Endothelial cell of umbilical vein (primary cell): ENCODE measurements around the gene APP. TPM values are rescaled to one million over a fixed set of nuclear protein-coding genes. Genes with fewer than 3 reads are reported as not detected.

Experiments
- BruUV-seq: library from RNA; stranded (reverse); fragments of 400-500 nt; replicated peaks from 2 replicates; lab custom pipeline; 2021; lab: Mats Ljungman, UMichigan
- CTCF ChIA-PET: fragments of 300-600, 350-600 bp; sonication (Branson Sonifier 250); formaldehyde crosslinking; loops from one replicate; lab custom pipeline; 2021; ENCODE audit warnings: antibody characterized with exemption, inconsistent platforms; lab: Charles Lee
- POLR2A ChIA-PET: fragments of 300-600, 350-600 bp; sonication (Branson Sonifier 250); formaldehyde crosslinking; loops from one replicate; lab custom pipeline; 2021; ENCODE audit warnings: antibody characterized with exemption, inconsistent platforms; lab: Charles Lee
- DNase-seq: peaks from one replicate; pipeline ENCODE4 v3.0.0-alpha.2; 2011; ENCODE audit warnings: low read depth, low spot score
- FAIRE-seq: peaks from 2 replicates; lab custom pipeline; 2011; peaks lifted over from hg19 to GRCh38; lab: Jason Lieb, UNC
- H2AFZ ChIP-seq: 2 replicates; pipeline ENCODE4 v1.6.0; 2012; ENCODE audit warnings: low read depth, low read length, control low read depth, inconsistent platforms
- H3K27ac ChIP-seq: 2 replicates; pipeline ENCODE4 v1.5.1; 2011; ENCODE audit warnings: low read depth, mild to moderate bottlenecking, control low read depth, low read length, moderate library complexity; ENCODE audit not compliant: insufficient read depth
- H3K27me3 ChIP-seq, 2 experiments: 2 replicates each; pipeline versions ENCODE4 v1.6.0 to v1.6.1; 2011; ENCODE audit warnings: low read length in 2 of 2, mixed read lengths in 1 of 2; ENCODE audit not compliant: control insufficient read depth in 2 of 2, insufficient read depth in 2 of 2
- H3K36me3 ChIP-seq, 2 experiments: 2 replicates in 1 of 2; 3 replicates in 1 of 2; pipeline ENCODE4 v1.5.1; 2011; ENCODE audit warnings: low read length in 2 of 2, mild to moderate bottlenecking in 1 of 2, moderate library complexity in 1 of 2; ENCODE audit not compliant: control insufficient read depth in 2 of 2, insufficient read depth in 2 of 2; ENCODE audit errors: extremely low read depth in 1 of 2
- H3K4me1 ChIP-seq: 3 replicates; pipeline ENCODE4 v1.5.1; 2011; ENCODE audit warnings: mild to moderate bottlenecking, low read length; ENCODE audit not compliant: control insufficient read depth, insufficient read depth; ENCODE audit errors: extremely low read depth
- H3K4me2 ChIP-seq: 2 replicates; pipeline ENCODE4 v1.6.1; 2011; ENCODE audit warnings: low read length, control low read depth, mixed read lengths; ENCODE audit not compliant: insufficient read depth
- H3K4me3 ChIP-seq, 3 experiments: fragments of 200-600 bp in 1 of 3; sonication (generic), shearing (Covaris generic) in 1 of 3; replicated peaks in 1 of 3; 2 replicates each; pipeline ENCODE4 v1.5.1; 2011 to 2016; ENCODE audit warnings: control low read depth in 3 of 3, low read length in 3 of 3, mild to moderate bottlenecking in 2 of 3, inconsistent platforms in 1 of 3, low read depth in 1 of 3, moderate library complexity in 1 of 3; ENCODE audit not compliant: insufficient read depth in 1 of 3
- H3K79me2 ChIP-seq: 2 replicates; pipeline ENCODE4 v1.6.0; 2012; ENCODE audit warnings: low read length, inconsistent platforms; ENCODE audit not compliant: control insufficient read depth, insufficient read depth
- H3K9ac ChIP-seq: replicated peaks from 2 replicates; pipeline ENCODE3; 2011; ENCODE audit warnings: low read length, control low read depth; ENCODE audit not compliant: insufficient read depth; ENCODE audit errors: extremely low read depth
- H3K9me1 ChIP-seq: replicated peaks from 3 replicates; pipeline ENCODE4 v1.6.0; 2011; ENCODE audit warnings: mild to moderate bottlenecking, low read length; ENCODE audit not compliant: control insufficient read depth, insufficient read depth; ENCODE audit errors: extremely low read depth
- H3K9me3 ChIP-seq: replicated peaks from 2 replicates; pipeline ENCODE4 v1.5.1; 2012; ENCODE audit warnings: low read length, inconsistent platforms; ENCODE audit not compliant: control insufficient read depth, insufficient read depth
- H4K20me1 ChIP-seq: replicated peaks from 2 replicates; pipeline ENCODE3; 2011; ENCODE audit warnings: mild to moderate bottlenecking, low read length; ENCODE audit not compliant: control insufficient read depth, insufficient read depth; ENCODE audit errors: extremely low read depth
- EZH2 ChIP-seq: IDR thresholded peaks from 2 replicates; pipeline ENCODE4 v1.6.1; 2012; ENCODE audit warnings: borderline replicate concordance, low read depth, mild to moderate bottlenecking, moderate library complexity, low read length, inconsistent platforms; ENCODE audit not compliant: severe bottlenecking
- FOS ChIP-seq: IDR thresholded peaks from 2 replicates; pipeline ENCODE4 v1.6.1; 2011; ENCODE audit warnings: mild to moderate bottlenecking, low read length, moderate library complexity, borderline replicate concordance; ENCODE audit not compliant: insufficient read depth
- GATA2 ChIP-seq: IDR thresholded peaks from 2 replicates; pipeline ENCODE4 v1.7.0; 2011; ENCODE audit warnings: low read depth, mild to moderate bottlenecking, moderate library complexity, mixed read lengths, low read length; ENCODE audit not compliant: insufficient read length, insufficient read depth
- JUN ChIP-seq: IDR thresholded peaks from 2 replicates; pipeline ENCODE4 v1.6.1; 2011; ENCODE audit warnings: borderline replicate concordance, low read depth; ENCODE audit not compliant: insufficient read length, insufficient read depth
- MYC ChIP-seq: IDR thresholded peaks from one replicate; pipeline ENCODE4 v1.6.1; 2011; ENCODE audit warnings: mild to moderate bottlenecking, low read depth, low read length
- POLR2A ChIP-seq: IDR thresholded peaks from 2 replicates; pipeline ENCODE4 v1.6.1; 2012; ENCODE audit warnings: low read depth, mild to moderate bottlenecking, control low read depth, low read length
- POLR2AphosphoS5 ChIP-seq: IDR thresholded peaks from 2 replicates; pipeline ENCODE4 v1.6.1; 2012; ENCODE audit warnings: low read depth, mild to moderate bottlenecking, control low read depth, low read length, moderate library complexity; ENCODE audit not compliant: insufficient read depth
- dilution Hi-C: fragments of 300-500 bp; cut with MboI; formaldehyde crosslinking; loops from one replicate; pipeline ENCODE4 v1.15.0; 2019; ENCODE audit warnings: low sequenced_read_pairs; ENCODE audit not compliant: extremely low pct_ligation_motif_present
- intact Hi-C: fragments of 100-400 bp; cut with micrococcal nuclease; formaldehyde crosslinking; loops from one replicate; pipeline ENCODE4 v1.10.0; 2022
- polyA plus RNA-seq, 4 experiments: library from polyadenylated mRNA; depleted of rRNA in 3 of 4; stranded (reverse) in 3 of 4; unstranded in 1 of 4; fragments of >200 nt; gene quantifications; 2 replicates each; pipeline versions ENCODE4 v1.2.1 to v1.2.3, GENCODE V29; 2011 to 2012; ENCODE audit warnings: missing spikeins in 1 of 4
- total RNA-seq: library from RNA; stranded (reverse); gene quantifications from 2 replicates; pipeline ENCODE4 v1.2.3, GENCODE V29; 2021
- TF ChIP-seq, protein P1 (sequence below): IDR thresholded peaks from 2 replicates; pipeline ENCODE4 v1.6.1; 2011; ENCODE audit not compliant: insufficient read depth, insufficient read length
- TF ChIP-seq, protein P2 (sequence below), 2 donors: IDR thresholded peaks; 1 replicate in 1 of 2; 2 replicates in 1 of 2; pipeline ENCODE4 v1.5.1; 2011; ENCODE audit warnings: low read length in 2 of 2, mild to moderate bottlenecking in 2 of 2, moderate library complexity in 2 of 2, control low read depth in 1 of 2, inconsistent platforms in 1 of 2, low read depth in 1 of 2; ENCODE audit not compliant: insufficient read depth in 1 of 2; ENCODE audit errors: extremely low read depth in 1 of 2

APP gene
- total and polyA plus RNA-seq, 2 donors (not counting 3 experiments of a cell fraction or from before 2014, with no cell fraction given) = 914 to 928 TPM

DNA sequence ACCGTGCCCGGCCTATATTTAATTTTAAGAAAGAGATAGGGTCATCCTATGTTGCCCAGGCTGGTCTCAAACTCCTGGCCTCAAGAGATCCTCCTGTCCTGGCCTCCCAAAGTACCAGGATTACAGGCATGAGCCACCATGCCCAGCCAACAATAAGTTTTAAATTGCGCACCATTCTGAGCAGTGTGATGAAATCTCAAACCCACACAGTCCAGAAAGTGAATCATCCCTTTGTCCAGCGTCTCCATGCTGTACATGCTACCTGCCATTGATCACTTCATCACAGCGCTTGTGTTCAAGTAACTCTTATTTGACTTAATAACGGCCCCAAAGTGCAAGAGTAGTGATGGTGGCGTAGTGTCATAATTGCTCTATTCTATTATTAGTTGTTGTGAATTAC lies 75.4 kb downstream of the APP start:
- intact Hi-C loops (no loop called here), dilution Hi-C loops (no loop called here)
- H3K27me3 ChIP-seq = no peaks in the 10 kb centered on the region
- H3K4me3 ChIP-seq = no peak overlapping the region
- no TSS peak for BruUV-seq
- H3K9me1 ChIP-seq = no peaks in the 10 kb centered on the region
- no peak overlapping the region for H3K27ac ChIP-seq
- H3K4me2 ChIP-seq = no peak overlapping the region
- H3K4me1 ChIP-seq = peaks cover 22% of the 10 kb centered on the region
- ChIA-PET CTCF (no interaction called here), POLR2A (no interaction called here)
- H2AFZ ChIP-seq = no peak overlapping the region
- peaks cover 15% of the 10 kb centered on the region for H4K20me1 ChIP-seq
- H3K36me3 ChIP-seq = peaks cover 0 to 2% of the 10 kb centered on the region in 2 experiments
- no peaks in the 10 kb centered on the region for H3K9me3 ChIP-seq
- peaks cover 90% of the 10 kb centered on the region for H3K79me2 ChIP-seq
- DNase-seq (no peak), FAIRE-seq (no peak)
- TF ChIP-seq POLR2A (no peak), JUN (no peak), POLR2AphosphoS5 (no peak), EZH2 (no peak), GATA2 (no peak), MYC (no peak), FOS (no peak)
- TF ChIP-seq, protein P1, sequence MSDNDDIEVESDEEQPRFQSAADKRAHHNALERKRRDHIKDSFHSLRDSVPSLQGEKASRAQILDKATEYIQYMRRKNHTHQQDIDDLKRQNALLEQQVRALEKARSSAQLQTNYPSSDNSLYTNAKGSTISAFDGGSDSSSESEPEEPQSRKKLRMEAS = no peak
- TF ChIP-seq, protein P2, sequence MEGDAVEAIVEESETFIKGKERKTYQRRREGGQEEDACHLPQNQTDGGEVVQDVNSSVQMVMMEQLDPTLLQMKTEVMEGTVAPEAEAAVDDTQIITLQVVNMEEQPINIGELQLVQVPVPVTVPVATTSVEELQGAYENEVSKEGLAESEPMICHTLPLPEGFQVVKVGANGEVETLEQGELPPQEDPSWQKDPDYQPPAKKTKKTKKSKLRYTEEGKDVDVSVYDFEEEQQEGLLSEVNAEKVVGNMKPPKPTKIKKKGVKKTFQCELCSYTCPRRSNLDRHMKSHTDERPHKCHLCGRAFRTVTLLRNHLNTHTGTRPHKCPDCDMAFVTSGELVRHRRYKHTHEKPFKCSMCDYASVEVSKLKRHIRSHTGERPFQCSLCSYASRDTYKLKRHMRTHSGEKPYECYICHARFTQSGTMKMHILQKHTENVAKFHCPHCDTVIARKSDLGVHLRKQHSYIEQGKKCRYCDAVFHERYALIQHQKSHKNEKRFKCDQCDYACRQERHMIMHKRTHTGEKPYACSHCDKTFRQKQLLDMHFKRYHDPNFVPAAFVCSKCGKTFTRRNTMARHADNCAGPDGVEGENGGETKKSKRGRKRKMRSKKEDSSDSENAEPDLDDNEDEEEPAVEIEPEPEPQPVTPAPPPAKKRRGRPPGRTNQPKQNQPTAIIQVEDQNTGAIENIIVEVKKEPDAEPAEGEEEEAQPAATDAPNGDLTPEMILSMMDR (IDR thresholded peaks at IDR 0.05; ENCODE audit: extremely low read depth in 1 of 2, insufficient read depth in 1 of 2, low read depth in 1 of 2, low read length in 2 of 2) = no peak
- no peak overlapping the region for H3K9ac ChIP-seq
